Skin of body (tissue), 2 donors: ENCODE measurements around the gene NOL12. TPM values are rescaled to one million over a fixed set of nuclear protein-coding genes. Genes with fewer than 3 reads are reported as not detected.
"Not testable (repeated sequence)": the region's sequence is repeated elsewhere in the genome, so short reads cannot be mapped to it uniquely, and the experiment has no call there.

Experiments used
- DNase-seq: peaks from one replicate; lab custom pipeline; 2025; lab: John Stamatoyannopoulos, UW
- total RNA-seq: library from RNA; depleted of rRNA; stranded (reverse); fragments of >200 nt; gene quantifications from one replicate; pipeline ENCODE4 v1.2.3, GENCODE V29; 2014

Gene NOL12
- total RNA-seq, 1 donor from 2014 or later: 16.3 TPM

GRCh38 chr22:37711490-37711889, 25.3 kb downstream of the NOL12 start:
- no peak for DNase-seq

- no peak for DNase-seq
These were observed 27.6 kb downstream of the NOL12 start for GRCh38 chr22:37713761-37714160.

- DNase-seq: no peak
These were observed 28.5 kb downstream of the NOL12 start for GRCh38 chr22:37714634-37715033.

- no peak for DNase-seq
These were observed 29.6 kb downstream of the NOL12 start for GRCh38 chr22:37715760-37716159.

- DNase-seq: no peak
These were observed 30.6 kb downstream of the NOL12 start for GRCh38 chr22:37716708-37717107.

- not testable (repeated sequence) for DNase-seq
These were observed 31.1 kb downstream of the NOL12 start for GRCh38 chr22:37717235-37717634.

GRCh38 chr22:37717746-37718305, 31.7 kb downstream of the NOL12 start:
- not testable (repeated sequence) for DNase-seq

- DNase-seq: no peak
These were observed 39.6 kb downstream of the NOL12 start for GRCh38 chr22:37725551-37726240.

GRCh38 chr22:37726241-37726887, 40.2 kb downstream of the NOL12 start:
- no peak for DNase-seq

GRCh38 chr22:37728620-37729019, 42.5 kb downstream of the NOL12 start:
- no peak for DNase-seq

- DNase-seq: no peak
These were observed 45.8 kb downstream of the NOL12 start for GRCh38 chr22:37731804-37732471.

- no peak for DNase-seq
These were observed 46.8 kb downstream of the NOL12 start for GRCh38 chr22:37732699-37733607.

- DNase-seq: no peak
These were observed 47.7 kb downstream of the NOL12 start for GRCh38 chr22:37733625-37734401.

GRCh38 chr22:37734402-37734700, 48.2 kb downstream of the NOL12 start:
- no peak for DNase-seq

GRCh38 chr22:37734964-37735451, 48.9 kb downstream of the NOL12 start:
- no peak for DNase-seq

GRCh38 chr22:37739035-37739434, 52.9 kb downstream of the NOL12 start:
- peak; percentile 65 for DNase-seq

- DNase-seq: no peak
These were observed 53.5 kb downstream of the NOL12 start for GRCh38 chr22:37739611-37740049.

- no peak for DNase-seq
These were observed 54.5 kb downstream of the NOL12 start for GRCh38 chr22:37740455-37741311.

- DNase-seq: peak; percentile 97
These were observed 55.2 kb downstream of the NOL12 start for GRCh38 chr22:37741312-37741795.
